Caki2 (cell line): ENCODE data around the gene PPM1E. TPM values are rescaled to one million over a fixed set of nuclear protein-coding genes. Genes with fewer than 3 reads are reported as not detected.
"Not testable (repeated sequence)": the region's sequence is repeated elsewhere in the genome, so short reads cannot be mapped to it uniquely, and the experiment has no call there.

Experiments used
- DNase-seq: peaks from one replicate; pipeline ENCODE4 v3.0.0-alpha.2; 2015; ENCODE audit warnings: low read depth
- in situ Hi-C: cut with HindIII; loops from 2 replicates; pipeline ENCODE4 v1.10.0; 2016; ENCODE audit warnings: low sequenced_read_pairs, low pct_unique_long_range_greater_than_20kb, mixed read lengths
- total RNA-seq: library from RNA; depleted of rRNA; stranded (reverse); fragments of >200 nt; shearing (Covaris generic); gene quantifications from 2 replicates; pipeline ENCODE4 v1.2.3, GENCODE V29; 2014; ENCODE audit warnings: low replicate concordance

PPM1E gene
- total RNA-seq, 1 experiment from 2014 or later, result 0.24 TPM

- DNase-seq, result no peak
- in situ Hi-C loops, result no loop called here
Measured at GRCh38 chr17:58822148-58823050, 66.7 kb downstream of the PPM1E start.

GRCh38 chr17:58823051-58823525 is 67.4 kb downstream of the PPM1E start:
- no peak for DNase-seq
- in situ Hi-C loops, result no loop called here

GRCh38 chr17:58829172-58829637 is 73.6 kb downstream of the PPM1E start:
- in situ Hi-C loops, result no loop called here
- DNase-seq, result no peak

- in situ Hi-C loops, result no loop called here
- no peak for DNase-seq
Measured at GRCh38 chr17:58831780-58832179, 76.1 kb downstream of the PPM1E start.

- DNase-seq, result no peak
- in situ Hi-C loops, result no loop called here
Measured at GRCh38 chr17:58832514-58832913, 76.9 kb downstream of the PPM1E start.

- no peak for DNase-seq
- in situ Hi-C loops, result no loop called here
Measured at GRCh38 chr17:58837699-58838098, 82.0 kb downstream of the PPM1E start.

- no peak for DNase-seq
- in situ Hi-C loops, result no loop called here
Measured at GRCh38 chr17:58840820-58841612, 85.4 kb downstream of the PPM1E start.

GRCh38 chr17:58846413-58846812 is 90.8 kb downstream of the PPM1E start:
- in situ Hi-C loops, DNase-seq: not testable (repeated sequence)

- DNase-seq, result not testable (repeated sequence)
Measured at GRCh38 chr17:58850106-58850505, 94.5 kb downstream of the PPM1E start.

GRCh38 chr17:58865301-58865700 is 109.6 kb downstream of the PPM1E start:
- DNase-seq, result no peak
- in situ Hi-C loops, result no loop called here

More at GRCh38 chr17:58850106-58850505, 94.5 kb downstream of the PPM1E start:
- in situ Hi-C loops, result not testable (repeated sequence)

- DNase-seq, result no peak
- in situ Hi-C loops, result no loop called here
Measured at GRCh38 chr17:58870747-58871146, 115.1 kb downstream of the PPM1E start.

GRCh38 chr17:58873926-58874325 is 118.3 kb downstream of the PPM1E start:
- in situ Hi-C loops, result no loop called here
- DNase-seq, result no peak

- DNase-seq, result no peak
- in situ Hi-C loops, result no loop called here
Measured at GRCh38 chr17:58875261-58875660, 119.6 kb downstream of the PPM1E start.

GRCh38 chr17:58884161-58884560 is 128.5 kb downstream of the PPM1E start:
- DNase-seq, result no peak
- in situ Hi-C loops, result no loop called here

GRCh38 chr17:58886514-58886913 is 130.9 kb downstream of the PPM1E start:
- in situ Hi-C loops, result no loop called here
- DNase-seq, result no peak

- in situ Hi-C loops, result no loop called here
- DNase-seq, result no peak
Measured at GRCh38 chr17:58889928-58890327, 134.3 kb downstream of the PPM1E start.

- DNase-seq, result no peak
- in situ Hi-C loops, result no loop called here
Measured at GRCh38 chr17:58899191-58899590, 143.5 kb downstream of the PPM1E start.

- in situ Hi-C loops, result no loop called here
- no peak for DNase-seq
Measured at GRCh38 chr17:58902322-58902721, 146.7 kb downstream of the PPM1E start.

- in situ Hi-C loops, result no loop called here
- DNase-seq, result no peak
Measured at GRCh38 chr17:58911741-58912343, 156.2 kb downstream of the PPM1E start.
